Measurements from ENCODE around the gene TMBIM6.

DNA sequence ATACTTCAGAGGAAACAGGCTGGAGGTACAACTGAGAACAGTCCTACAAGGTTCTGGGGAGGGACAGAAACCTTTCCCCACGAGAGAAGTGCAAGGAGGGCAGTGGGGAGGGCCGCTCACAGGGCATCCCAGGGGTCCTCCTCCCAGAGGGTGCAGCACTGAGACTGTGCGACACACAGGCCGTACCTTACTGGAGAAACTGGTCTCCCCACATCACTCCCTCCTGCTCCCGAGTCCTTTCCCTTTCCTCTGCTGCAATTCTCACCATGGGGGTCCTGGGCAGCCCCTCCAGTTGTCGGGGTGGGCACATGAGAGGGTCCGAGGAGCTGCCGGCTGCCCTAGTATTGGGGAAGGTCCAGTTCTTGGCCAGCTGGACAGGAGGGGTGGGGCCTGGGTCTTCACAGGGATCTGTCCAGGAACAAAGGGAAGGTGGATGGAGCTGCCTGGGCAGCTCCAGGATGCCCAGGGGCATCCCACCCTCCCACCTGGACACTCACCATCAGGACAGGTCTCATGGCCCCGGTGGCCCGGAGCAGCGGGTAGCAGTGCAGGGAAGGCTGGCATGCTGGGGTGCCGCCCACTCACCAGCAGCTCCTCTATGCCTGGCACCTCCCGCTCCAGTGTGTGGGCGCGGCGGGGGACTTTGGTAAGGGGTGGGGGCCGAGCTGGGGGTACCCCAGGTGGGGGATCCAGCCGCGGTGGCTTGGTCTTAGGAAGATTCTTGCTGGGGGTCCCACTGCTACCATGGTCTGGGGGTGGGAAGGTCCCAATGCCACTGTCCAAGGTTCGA is 51.0 kb downstream of the TMBIM6 start:
- TF ChIP-seq, protein P1, sequence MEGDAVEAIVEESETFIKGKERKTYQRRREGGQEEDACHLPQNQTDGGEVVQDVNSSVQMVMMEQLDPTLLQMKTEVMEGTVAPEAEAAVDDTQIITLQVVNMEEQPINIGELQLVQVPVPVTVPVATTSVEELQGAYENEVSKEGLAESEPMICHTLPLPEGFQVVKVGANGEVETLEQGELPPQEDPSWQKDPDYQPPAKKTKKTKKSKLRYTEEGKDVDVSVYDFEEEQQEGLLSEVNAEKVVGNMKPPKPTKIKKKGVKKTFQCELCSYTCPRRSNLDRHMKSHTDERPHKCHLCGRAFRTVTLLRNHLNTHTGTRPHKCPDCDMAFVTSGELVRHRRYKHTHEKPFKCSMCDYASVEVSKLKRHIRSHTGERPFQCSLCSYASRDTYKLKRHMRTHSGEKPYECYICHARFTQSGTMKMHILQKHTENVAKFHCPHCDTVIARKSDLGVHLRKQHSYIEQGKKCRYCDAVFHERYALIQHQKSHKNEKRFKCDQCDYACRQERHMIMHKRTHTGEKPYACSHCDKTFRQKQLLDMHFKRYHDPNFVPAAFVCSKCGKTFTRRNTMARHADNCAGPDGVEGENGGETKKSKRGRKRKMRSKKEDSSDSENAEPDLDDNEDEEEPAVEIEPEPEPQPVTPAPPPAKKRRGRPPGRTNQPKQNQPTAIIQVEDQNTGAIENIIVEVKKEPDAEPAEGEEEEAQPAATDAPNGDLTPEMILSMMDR (IDR thresholded peaks at IDR 0.05; ENCODE audit: poor library complexity) = no peak
- no peak for TF ChIP-seq EZH2 (IDR thresholded peaks at IDR 0.05; ENCODE audit: borderline replicate concordance)
